GM19397 (cell line): ENCODE measurements around the gene TTLL9.

ENCODE experiments used
- ATAC-seq: cut with Tn5 transposase; IDR thresholded peaks from one replicate; pipeline ENCODE4 v1.9.1; 2021; ENCODE audit warnings: mild to moderate bottlenecking, moderate library complexity; ENCODE audit not compliant: unreplicated experiment

Gene TTLL9

DNA sequence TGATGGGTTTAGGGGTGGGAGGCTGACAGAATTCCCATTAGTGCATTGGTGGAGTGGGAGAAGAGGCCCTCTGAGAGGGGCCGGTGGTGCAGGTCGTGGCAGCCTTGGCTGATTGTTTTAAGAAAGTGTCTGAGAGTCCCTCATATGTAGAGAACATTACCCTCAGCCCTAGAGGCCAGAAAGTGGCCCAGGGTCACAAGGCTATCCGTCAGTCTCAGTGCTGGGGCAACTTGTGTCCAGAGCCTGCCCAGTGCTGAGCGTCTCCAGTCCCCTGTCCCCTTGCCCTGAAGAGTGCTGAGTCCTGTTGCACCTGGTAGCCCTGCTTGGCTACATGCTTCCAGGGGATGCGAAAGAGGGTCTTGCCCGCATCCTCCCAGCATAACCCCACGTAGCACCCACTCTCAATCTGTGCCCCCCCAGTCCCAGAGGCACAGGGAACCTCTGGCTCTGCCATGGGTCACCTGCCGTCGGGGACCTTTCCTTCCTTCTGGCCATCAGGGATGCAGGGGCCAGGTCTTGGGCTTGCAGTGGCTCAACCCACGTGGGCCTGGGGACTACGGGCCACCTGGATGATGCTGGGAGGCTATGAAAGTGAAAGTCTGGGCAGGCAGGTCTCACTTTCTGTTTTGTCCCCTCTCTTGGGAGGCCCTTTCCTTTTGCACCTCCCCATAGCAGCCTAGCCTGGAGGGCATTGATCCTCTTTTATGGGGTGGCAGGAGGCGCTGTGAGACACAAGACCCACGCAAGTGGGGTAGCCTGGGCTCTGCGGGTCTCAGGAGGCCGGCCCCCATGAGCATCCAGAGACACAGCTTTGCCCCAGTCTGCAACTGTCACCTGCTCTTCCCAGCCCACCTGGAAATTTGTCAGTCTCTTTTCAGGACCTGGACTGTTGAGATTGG is 12.3 kb upstream of the TTLL9 start:
- ATAC-seq: no peak

- ATAC-seq: no peak
Observed at GRCh38 chr20:31858760-31859083, 11.7 kb upstream of the TTLL9 start.

GRCh38 chr20:31859266-31859997 is 11.0 kb upstream of the TTLL9 start:
- ATAC-seq: no peak

DNA sequence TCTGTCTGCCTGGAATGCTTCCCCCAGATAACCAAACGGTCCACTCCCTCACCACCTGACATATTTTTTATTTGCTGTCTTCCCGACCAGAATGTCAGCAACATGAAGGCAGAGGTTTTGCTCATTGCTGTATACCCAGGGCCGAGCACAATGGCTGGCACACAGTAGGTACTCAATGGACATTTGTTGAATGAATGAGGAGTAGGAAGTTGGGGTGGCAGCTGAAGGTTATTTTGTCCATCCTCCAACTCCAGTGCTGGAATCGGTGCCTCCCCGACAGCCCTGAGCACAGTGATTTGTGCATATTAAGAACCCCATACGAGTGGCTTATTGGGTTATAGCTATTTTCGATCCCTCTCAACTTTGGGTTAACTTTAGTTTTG is 10.4 kb upstream of the TTLL9 start:
- ATAC-seq: no peak

DNA sequence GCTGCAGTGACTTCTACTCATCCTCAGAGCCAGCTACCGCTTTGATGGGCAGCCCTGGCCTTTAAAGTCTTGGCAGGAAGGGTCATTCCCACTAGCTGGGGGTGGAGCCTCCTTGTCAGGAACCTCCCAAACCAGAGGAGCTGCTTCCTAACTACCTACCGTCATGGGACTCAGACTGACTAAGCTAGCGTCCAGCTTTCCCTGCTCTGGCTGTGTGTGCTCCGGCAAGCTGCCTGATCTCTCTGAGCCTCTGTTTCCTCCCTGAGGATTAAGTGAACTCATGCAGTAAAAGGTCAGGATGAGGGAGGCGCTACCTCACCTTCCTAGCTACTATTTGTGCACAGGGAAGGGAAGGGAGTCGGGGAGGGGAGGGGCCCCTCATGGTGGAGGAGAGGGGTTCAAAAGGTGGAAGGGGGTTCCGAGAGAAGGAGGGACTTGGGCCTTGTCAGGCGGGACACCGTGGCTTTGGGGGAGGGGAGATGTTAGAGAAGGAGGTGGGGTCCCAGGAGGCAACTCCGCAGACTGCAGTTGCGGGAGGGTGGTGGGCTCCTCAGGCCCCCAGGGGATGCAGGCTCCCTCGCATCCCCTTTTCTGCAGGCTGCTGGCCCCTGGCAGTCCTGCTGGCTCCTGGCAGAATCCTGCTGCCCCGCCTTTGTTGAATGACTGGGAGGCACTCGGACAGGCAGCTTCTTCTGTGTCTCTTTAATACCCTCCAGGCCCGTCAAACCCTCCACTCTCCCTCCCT is 9.9 kb upstream of the TTLL9 start:
- no peak for ATAC-seq

DNA sequence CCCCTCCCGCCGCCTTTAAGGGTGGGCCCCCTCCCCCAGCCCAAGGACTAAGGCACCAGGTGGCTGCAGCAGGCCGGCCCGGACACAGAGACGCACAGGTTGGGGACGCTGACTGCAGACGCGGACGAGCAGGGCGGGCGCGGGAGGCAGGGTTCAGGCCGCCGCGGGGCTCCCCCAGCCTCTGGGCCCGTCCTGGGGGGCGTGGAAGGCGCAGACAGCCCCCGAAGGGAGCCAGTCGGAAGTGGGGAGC is 9.4 kb upstream of the TTLL9 start:
- peak; percentile 29 for ATAC-seq

DNA sequence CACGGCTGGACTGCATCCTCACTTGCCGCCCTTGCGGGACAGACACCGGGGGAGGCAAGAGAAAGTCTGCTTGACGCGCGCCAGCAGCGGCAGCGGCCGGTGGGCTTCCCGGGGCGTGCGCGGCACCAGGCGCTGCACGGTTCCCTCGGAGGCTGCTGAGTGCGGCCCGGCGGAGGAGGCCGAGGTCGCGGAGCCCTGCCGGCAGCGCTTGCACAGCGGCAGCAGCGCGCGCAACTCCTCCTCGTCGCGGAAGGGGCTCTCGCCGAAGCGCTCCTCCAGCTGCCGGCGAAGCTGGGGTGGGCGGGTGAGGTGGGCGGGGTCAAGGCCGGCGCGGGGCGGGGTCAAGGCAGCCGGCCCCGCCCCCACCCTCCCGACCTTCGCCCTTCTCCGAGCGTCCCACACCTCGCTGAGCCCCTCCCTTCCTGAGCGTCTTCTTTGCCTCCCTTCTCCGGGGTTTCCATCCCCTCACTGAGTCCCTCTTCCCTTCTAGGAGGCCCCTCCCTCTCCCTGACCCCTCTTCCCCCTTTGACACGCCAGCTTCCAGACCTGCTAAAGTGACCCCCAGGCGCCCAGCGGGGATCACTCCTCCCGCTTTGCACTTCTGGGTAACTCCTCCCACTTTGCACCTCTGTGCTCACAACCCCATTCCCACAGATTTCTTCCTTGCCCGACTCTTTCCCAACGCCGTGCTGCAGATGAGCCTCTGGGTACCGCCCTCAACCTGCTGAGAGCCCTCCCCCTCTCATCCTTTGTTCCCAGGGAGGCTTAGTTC is 8.9 kb upstream of the TTLL9 start:
- ATAC-seq: peak; percentile 61

GRCh38 chr20:31862157-31862470 is 8.3 kb upstream of the TTLL9 start:
- ATAC-seq: no peak

- ATAC-seq: no peak
Observed at GRCh38 chr20:31862506-31862905, 7.9 kb upstream of the TTLL9 start.

- ATAC-seq: no peak
Observed at GRCh38 chr20:31863296-31864085, 6.9 kb upstream of the TTLL9 start.

GRCh38 chr20:31864521-31865400 is 5.7 kb upstream of the TTLL9 start:
- no peak for ATAC-seq

- ATAC-seq: no peak
Observed at GRCh38 chr20:31866221-31866620, 4.2 kb upstream of the TTLL9 start.

DNA sequence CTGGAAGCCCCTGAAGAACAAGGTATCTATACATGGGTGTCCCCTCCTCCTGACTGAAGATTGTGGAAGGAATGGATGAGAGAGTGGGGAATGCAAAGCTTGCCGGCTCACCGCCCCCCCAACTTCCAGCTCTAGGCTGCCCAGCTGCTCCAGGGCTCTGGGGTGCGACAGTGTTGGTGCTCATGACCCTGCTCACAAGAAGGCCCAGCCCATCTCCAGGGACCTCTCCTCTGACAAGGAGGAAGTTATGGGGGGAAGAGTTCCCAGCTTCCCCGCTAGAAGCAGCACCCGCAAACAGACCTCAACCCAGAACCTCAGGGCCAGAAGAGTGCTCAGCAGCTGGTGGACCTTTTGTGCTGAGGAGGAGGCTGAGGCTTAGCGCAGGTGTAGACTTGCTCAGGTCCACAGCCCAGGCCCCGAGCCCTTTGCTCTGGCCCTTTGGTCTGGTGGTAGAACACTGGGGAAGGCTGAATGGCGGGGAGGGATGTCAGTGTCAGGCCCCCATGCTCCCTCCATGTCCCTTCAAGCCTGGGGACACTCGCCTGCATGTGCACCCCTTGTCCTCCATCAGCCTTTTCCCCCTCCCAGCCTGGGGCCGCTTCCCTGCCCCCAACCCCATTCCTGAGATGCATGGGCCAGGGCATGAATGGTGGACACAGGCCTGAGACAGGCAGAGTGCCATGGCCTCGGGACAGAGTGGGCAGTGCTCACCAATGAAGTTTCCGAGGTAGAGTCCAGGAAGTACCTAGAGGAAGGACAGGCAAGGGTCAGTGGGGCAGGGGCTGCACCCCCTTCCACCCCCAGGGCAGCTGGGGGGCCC is 1.4 kb upstream of the TTLL9 start:
- no peak for ATAC-seq

DNA sequence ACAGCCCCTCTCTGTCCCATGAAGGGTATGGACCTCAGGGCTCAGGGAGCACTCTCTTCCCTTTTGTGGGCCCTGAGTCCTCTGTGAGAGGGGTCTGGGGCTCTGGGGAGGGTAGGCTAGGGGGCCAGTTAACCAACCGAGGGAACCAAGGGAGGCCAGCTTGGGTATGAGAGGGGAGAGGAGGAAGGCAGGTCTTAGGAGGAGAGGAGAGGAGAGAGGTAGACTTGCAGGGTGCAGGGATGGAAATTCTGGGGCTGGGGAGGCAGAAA is 827 bp upstream of the TTLL9 start:
- ATAC-seq: no peak

DNA sequence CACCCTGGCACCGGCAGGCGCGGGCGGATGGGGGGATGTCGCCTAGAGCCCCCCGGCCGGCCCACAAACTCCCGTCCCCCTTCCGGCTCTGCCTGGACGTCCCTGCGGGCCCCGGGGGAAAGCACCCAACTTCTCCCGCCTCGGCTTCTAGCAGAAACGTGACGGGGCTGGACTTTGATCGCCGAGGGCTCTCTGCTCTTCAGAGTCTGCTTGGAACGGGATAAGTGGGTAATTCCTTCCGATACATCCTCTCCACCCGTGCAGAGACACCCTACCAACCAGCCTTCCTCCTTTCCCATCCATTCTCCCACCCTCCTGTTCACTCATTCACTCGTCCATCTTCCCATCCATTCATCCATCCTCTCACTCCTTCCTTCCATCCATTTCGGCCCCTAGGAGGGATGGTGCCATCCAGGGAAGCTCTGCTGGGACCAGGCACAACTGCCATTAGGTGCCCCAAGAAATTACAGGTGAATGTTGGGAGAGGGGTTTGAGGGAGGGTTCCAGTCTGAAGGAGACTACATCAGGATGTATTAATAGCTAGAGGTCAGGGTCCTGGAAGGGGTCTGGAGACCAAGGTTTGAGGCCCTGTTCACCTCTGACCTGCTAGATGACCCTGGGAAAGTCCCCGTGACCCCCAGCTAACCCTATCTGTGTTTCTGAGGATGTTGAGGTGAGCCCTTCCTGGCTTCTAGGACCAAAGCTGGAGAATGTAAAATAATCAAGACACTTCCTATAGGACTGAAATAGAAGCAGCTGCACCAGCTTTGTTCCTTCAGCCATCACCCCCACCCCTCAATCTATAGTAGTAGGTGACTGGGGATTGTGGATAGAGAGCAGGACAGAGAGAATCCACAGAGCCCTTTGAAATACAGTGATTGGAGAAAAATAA is 538 bp downstream of the TTLL9 start:
- ATAC-seq: no peak

DNA sequence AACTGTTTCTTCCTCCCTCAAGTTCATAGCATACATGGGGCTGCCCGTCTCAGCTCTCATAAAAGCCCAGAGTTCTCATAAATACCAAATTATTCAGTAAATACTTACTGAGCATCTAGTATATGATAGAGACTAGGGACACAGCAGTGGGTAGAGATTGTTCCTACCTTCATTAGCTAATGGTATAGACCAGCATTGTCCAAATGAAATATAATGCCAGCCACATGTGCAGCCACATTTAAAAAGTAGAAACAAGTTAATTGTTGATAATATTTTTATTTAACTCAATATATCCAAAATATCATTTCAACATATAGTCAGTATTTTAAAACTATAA is 1.2 kb downstream of the TTLL9 start:
- ATAC-seq: no peak

- no peak for ATAC-seq
Observed at GRCh38 chr20:31872406-31872805, 2.0 kb downstream of the TTLL9 start.

DNA sequence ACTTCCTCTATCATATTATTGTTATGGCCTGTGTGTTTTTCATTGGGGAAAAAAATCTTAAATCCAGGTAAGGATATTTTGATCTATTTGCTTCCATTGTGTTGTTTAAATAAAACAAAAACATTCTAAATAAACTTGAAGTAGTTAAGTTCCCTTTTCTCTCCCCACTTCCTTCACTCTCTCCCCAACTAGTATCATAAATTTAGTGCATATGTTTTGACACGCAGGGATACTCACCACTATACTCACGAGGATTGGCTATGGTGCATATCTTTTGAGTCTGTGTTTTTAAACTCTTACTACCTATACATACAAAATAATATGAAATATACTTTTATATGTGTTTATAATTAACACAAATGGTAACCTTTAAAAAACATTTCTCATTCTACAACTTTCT is 5.2 kb downstream of the TTLL9 start:
- no peak for ATAC-seq
